CMK (cell line): ENCODE measurements around the gene DDA1.
"Not testable (repeated sequence)": the region's sequence is repeated elsewhere in the genome, so short reads cannot be mapped to it uniquely, and the experiment has no call there.

Source experiments
- DNase-seq: peaks from one replicate; pipeline ENCODE4 v3.0.0-alpha.2; 2010; ENCODE audit warnings: low read depth

DDA1 gene

GRCh38 chr19:17347877-17348276 lies 38.5 kb downstream of the DDA1 start:
- no peak for DNase-seq

- no peak for DNase-seq
These were observed 39.3 kb downstream of the DDA1 start for GRCh38 chr19:17348700-17349099.

- no peak for DNase-seq
These were observed 42.6 kb downstream of the DDA1 start for GRCh38 chr19:17351815-17352435.

GRCh38 chr19:17352608-17353280 lies 43.4 kb downstream of the DDA1 start:
- DNase-seq: peak; percentile 76

GRCh38 chr19:17353386-17353785 lies 44.0 kb downstream of the DDA1 start:
- no peak for DNase-seq

- no peak for DNase-seq
These were observed 47.8 kb downstream of the DDA1 start for GRCh38 chr19:17357078-17357666.

GRCh38 chr19:17357724-17358123 lies 48.4 kb downstream of the DDA1 start:
- no peak for DNase-seq

- no peak for DNase-seq
These were observed 49.0 kb downstream of the DDA1 start for GRCh38 chr19:17358395-17358794.

- DNase-seq: no peak
These were observed 50.8 kb downstream of the DDA1 start for GRCh38 chr19:17359905-17360800.

- not testable (repeated sequence) for DNase-seq
These were observed 54.7 kb downstream of the DDA1 start for GRCh38 chr19:17363852-17364605.

- DNase-seq: no peak
These were observed 56.0 kb downstream of the DDA1 start for GRCh38 chr19:17365361-17365760.

GRCh38 chr19:17370026-17370587 lies 60.7 kb downstream of the DDA1 start:
- DNase-seq: no peak
